HG02885 (cell line): ENCODE data around the gene CUX1.
"Not testable (repeated sequence)": the region's sequence is repeated elsewhere in the genome, so short reads cannot be mapped to it uniquely, and the experiment has no call there.

Experiments used
- ATAC-seq: cut with Tn5 transposase; IDR thresholded peaks from one replicate; pipeline ENCODE4 v1.9.1; 2021; ENCODE audit warnings: mild to moderate bottlenecking; ENCODE audit not compliant: unreplicated experiment, poor library complexity

The CUX1 gene

GRCh38 chr7:102215256-102215655, 397.8 kb downstream of the CUX1 start:
- ATAC-seq = no peak

GRCh38 chr7:102215711-102216110, 398.3 kb downstream of the CUX1 start:
- ATAC-seq = no peak

- no peak for ATAC-seq
Observed at GRCh38 chr7:102216573-102217314, 399.3 kb downstream of the CUX1 start.

DNA sequence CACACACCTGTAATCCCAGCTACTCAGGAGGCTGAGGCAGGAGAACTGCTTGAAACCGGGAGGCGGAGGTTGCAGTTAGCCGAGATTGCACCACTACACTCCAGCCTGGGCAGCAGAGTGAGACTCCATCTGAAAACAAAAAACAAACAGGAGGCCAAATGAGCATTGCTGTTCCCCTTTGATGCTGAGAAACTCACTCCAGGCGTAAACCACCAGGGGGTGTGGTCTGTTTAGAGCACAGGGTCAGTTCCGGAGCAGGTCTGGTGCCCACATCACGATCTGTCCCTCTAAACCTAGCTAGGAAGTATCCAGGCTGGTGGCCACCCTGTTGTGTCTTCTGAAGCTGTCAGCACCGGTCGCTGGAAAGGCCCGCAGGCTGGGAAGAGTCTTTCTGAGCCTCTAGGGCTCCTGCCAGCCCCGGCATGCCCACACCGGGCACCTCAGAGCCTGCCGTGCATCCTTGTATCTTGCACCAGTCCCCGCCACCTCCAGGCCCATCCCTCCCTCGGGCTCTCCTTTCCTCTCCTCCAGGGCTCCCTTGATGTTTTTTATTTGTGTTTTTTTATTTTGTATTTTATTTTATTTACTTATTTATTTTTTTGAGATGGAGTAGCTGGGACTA, 402.9 kb downstream of the CUX1 start:
- ATAC-seq = no peak

GRCh38 chr7:102220960-102221800, 403.8 kb downstream of the CUX1 start:
- no peak for ATAC-seq

GRCh38 chr7:102221961-102222360, 404.5 kb downstream of the CUX1 start:
- no peak for ATAC-seq

GRCh38 chr7:102222445-102222844, 405.0 kb downstream of the CUX1 start:
- ATAC-seq = no peak

- ATAC-seq = no peak
Observed at GRCh38 chr7:102223184-102223583, 405.8 kb downstream of the CUX1 start.

DNA sequence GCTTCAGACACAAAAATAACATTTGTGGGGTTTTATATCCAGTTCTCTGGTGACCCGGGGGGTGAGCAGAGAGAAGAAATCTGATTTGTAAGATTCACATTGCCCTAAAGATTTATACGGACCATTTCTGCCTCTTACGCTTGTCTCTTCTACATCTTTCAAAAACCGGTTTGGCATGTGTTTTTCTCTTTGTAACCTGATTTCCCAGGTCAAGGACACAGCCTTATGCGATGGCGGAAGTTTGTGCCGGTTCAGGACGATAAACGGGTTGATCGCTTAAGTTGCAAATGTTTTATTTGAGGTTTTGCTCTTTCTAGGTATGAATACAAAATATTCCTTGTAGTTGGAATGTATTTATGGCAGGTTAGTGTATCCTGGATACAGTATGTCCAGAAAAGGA, 407.6 kb downstream of the CUX1 start:
- no peak for ATAC-seq

GRCh38 chr7:102227371-102227770, 409.9 kb downstream of the CUX1 start:
- no peak for ATAC-seq

GRCh38 chr7:102228935-102229334, 411.5 kb downstream of the CUX1 start:
- no peak for ATAC-seq

GRCh38 chr7:102230162-102230561, 412.7 kb downstream of the CUX1 start:
- not testable (repeated sequence) for ATAC-seq

GRCh38 chr7:102230593-102230992, 413.2 kb downstream of the CUX1 start:
- no peak for ATAC-seq

GRCh38 chr7:102232611-102233286, 415.3 kb downstream of the CUX1 start:
- ATAC-seq = no peak

- ATAC-seq = no peak
Observed at GRCh38 chr7:102234131-102234530, 416.7 kb downstream of the CUX1 start.

DNA sequence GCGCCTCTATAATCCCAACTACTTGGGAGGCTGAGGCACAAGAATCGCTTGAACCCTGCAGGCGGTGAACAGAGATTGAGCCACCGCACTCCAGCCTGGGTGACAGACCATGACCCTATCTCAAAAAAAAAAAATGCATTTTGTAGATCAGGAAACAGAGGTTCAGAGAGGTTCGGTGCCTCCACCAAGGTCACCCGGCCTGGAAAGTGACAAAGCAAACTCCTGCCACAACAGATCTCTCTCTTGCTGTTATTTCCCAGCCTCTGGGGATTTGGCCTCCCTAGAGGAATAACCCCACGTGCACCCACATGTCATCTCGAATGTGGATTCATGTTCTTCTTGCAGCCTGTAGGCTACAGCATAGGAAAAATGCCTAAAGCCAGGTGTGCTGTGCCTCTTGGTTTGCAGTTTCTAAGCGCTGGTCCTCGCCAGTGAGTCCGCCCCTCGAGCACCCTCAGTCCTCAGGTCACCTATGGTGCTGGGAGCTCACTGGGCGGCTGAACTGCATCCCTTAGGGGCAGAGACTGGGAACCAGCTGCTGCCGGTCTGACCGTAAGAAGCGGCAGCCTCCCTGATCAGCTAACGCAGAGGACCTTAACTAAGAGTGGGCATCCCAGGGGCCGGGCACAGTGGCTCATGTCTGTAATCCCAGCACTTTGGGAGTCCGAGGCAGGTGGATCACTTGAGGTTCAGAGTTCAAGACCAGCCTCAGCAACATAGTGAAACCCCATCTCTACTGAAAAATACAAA, 417.6 kb downstream of the CUX1 start:
- no peak for ATAC-seq

DNA sequence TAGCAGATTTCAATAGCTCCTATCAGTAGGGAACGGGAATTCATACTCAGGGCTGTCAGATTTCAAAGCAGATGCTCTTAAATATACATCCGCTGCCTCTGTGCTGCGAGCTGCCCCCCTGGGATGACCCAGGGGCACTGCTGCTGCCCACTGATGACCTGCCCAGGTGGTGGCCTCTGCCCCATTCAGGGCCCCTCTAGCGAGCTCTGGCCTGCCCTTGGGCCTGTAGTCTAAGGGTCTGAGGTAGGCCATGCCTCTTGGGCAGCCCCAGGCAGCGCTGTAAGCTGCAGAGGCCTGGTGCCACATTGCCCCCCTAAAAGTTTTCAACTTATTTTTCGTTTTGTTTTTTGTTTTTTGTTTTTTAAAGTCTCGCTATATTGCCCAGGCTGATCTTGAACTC, 418.7 kb downstream of the CUX1 start:
- ATAC-seq = no peak

DNA sequence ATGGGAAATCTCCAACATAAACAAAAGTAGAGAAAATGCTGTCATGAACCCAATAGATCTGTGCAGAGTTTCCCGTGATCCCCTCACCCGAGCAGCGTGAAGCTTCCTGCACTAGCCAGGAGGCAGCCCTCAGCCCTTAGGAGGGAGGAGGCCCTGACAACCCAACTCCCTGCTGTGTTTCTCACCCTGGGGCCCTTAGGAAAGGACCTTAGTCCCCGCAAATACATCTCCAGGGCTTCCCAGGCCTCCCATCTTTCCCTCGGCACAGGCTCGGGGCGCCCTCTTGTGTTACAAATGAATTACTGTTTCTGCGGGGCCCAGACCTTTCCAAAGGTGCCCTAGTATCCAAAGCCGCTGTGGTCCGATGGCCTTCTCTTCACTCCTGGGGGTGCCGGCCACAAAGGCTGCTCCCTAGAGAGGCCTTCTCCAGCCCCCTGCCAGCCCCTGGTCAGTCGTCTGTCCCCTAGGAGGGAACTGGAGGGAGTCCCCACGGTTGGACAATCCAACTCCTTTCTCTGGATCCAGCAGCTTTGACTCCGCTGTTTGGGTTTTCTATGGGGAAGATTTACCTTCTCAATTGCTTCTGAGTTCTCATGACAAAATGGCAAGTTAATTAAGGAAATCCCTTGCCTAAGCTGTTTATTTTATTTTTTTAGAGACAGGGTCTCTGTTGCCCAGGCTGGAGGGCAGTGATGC, 419.3 kb downstream of the CUX1 start:
- no peak for ATAC-seq

DNA sequence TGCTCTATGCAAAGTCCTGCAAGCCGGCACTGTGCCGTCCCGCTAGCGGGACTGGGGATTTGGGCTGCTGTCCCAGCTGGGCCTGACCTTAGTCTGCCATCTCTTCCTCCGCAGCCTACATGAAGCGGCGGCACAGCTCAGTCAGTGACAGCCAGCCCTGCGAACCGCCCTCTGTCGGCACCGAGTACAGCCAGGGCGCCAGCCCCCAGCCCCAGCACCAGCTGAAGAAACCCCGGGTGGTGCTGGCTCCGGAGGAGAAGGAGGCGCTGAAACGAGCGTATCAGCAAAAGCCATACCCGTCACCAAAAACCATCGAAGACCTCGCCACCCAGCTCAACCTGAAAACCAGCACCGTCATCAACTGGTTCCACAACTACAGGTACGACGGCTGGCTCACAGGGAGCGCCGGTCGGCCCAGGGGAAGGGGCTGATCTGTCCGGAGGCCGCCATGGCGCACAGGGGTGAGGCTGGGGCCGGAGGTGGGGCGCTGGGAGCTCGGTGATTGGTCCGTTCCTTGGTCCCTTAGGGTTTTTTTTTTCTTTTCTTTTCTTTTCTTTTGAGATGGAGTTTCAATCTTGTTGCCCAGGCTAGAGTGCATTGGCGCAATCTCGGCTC, 421.9 kb downstream of the CUX1 start:
- ATAC-seq = no peak
